GM23338 (cell line): ENCODE results near the gene CTU1. TPM values are rescaled to one million over a fixed set of nuclear protein-coding genes. Genes with fewer than 3 reads are reported as not detected.
A peak's percentile ranks its signal among the peaks of the same experiment; 100 is the strongest.

Source experiments
- ATAC-seq: fragments of 200-7000 bp; cut with Tn5 transposase; 3 replicates; pipeline ENCODE4 v1.9.1; 2020
- DNase-seq: peaks from one replicate; pipeline ENCODE4 v3.0.0-alpha.2; 2015; ENCODE audit warnings: low spot score
- H2AFZ ChIP-seq: fragments of 200-600 bp; sonication (generic); 2 replicates; pipeline ENCODE4 v1.8.0; 2016; ENCODE audit warnings: antibody characterized with exemption, mild to moderate bottlenecking, moderate library complexity
- H3F3A ChIP-seq: fragments of 200-600 bp; sonication (generic); replicated peaks from 2 replicates; pipeline ENCODE4 v1.8.0; 2017; ENCODE audit warnings: antibody characterized with exemption, mixed run types, low read depth
- H3K27ac ChIP-seq: fragments of 200-600 bp; sonication (generic); 2 replicates; pipeline ENCODE4 v1.6.1; 2016; ENCODE audit warnings: low read depth
- H3K27me3 ChIP-seq: fragments of 200-600 bp; sonication (generic); 2 replicates; pipeline ENCODE4 v1.8.0; 2016; ENCODE audit warnings: mild to moderate bottlenecking, mixed run types, moderate library complexity; ENCODE audit not compliant: insufficient read depth
- H3K36me3 ChIP-seq: fragments of 200-600 bp; sonication (generic); 2 replicates; pipeline ENCODE4 v1.8.0; 2016; ENCODE audit warnings: mild to moderate bottlenecking; ENCODE audit not compliant: insufficient read depth
- H3K4me1 ChIP-seq: fragments of 200-600 bp; sonication (generic); 2 replicates; pipeline ENCODE4 v1.8.0; 2016; ENCODE audit warnings: mild to moderate bottlenecking, moderate library complexity; ENCODE audit not compliant: insufficient read depth
- H3K4me2 ChIP-seq: fragments of 200-600 bp; sonication (generic); 2 replicates; pipeline ENCODE4 v1.7.1; 2017; ENCODE audit warnings: mixed run types
- H3K4me3 ChIP-seq: fragments of 200-600 bp; sonication (generic); 2 replicates; pipeline ENCODE4 v1.6.1; 2016; ENCODE audit warnings: mixed run types
- H3K79me2 ChIP-seq: fragments of 200-600 bp; sonication (generic); replicated peaks from 2 replicates; pipeline ENCODE4 v1.8.0; 2017; ENCODE audit warnings: mild to moderate bottlenecking; ENCODE audit not compliant: insufficient read depth
- H3K9me2 ChIP-seq: fragments of 200-600 bp; sonication (generic); 2 replicates; pipeline ENCODE4 v1.8.0; 2017; ENCODE audit not compliant: insufficient read depth
- H4K20me1 ChIP-seq: fragments of 200-600 bp; sonication (generic); replicated peaks from 2 replicates; pipeline ENCODE4 v1.8.0; 2017; ENCODE audit warnings: mild to moderate bottlenecking; ENCODE audit not compliant: insufficient read depth
- H3K27ac Mint-ChIP-seq: 2 replicates; pipeline ENCODE4 v1.8.0; 2020; ENCODE audit warnings: inconsistent platforms, mild to moderate bottlenecking, moderate library complexity, mixed read lengths
- H3K27me3 Mint-ChIP-seq: 3 replicates; pipeline ENCODE4 v1.8.0; 2022; ENCODE audit warnings: low read depth, mild to moderate bottlenecking, moderate library complexity, mixed read lengths, inconsistent platforms; ENCODE audit not compliant: insufficient read depth, poor library complexity
- H3K36me3 Mint-ChIP-seq: 3 replicates; pipeline ENCODE4 v1.8.0; 2021; ENCODE audit warnings: low read depth, mild to moderate bottlenecking, inconsistent platforms, moderate library complexity, mixed read lengths
- H3K4me1 Mint-ChIP-seq: 3 replicates; pipeline ENCODE4 v1.8.0; 2020; ENCODE audit warnings: mild to moderate bottlenecking, inconsistent platforms, mixed read lengths
- H3K4me3 Mint-ChIP-seq: 3 replicates; pipeline ENCODE4 v1.8.0; 2021; ENCODE audit warnings: moderate library complexity, mild to moderate bottlenecking, inconsistent platforms, mixed read lengths
- H3K9me3 Mint-ChIP-seq: 3 replicates; pipeline ENCODE4 v1.8.0; 2020; ENCODE audit warnings: moderate library complexity, mild to moderate bottlenecking, inconsistent platforms, mixed read lengths
- JUNB ChIP-seq: IDR thresholded peaks from one replicate; pipeline ENCODE4 v1.6.1; 2016; ENCODE audit warnings: antibody characterized with exemption; ENCODE audit not compliant: unreplicated experiment
- POLR2AphosphoS5 ChIP-seq: IDR thresholded peaks from 2 replicates; pipeline ENCODE4 v1.6.1; 2016; ENCODE audit warnings: antibody characterized with exemption, low read depth
- polyA plus RNA-seq: library from polyadenylated mRNA; unstranded; fragments of >200 nt; fragmentation: Nextera tagmentation; extraction: Ambion mirVana; gene quantifications from 2 replicates; pipeline ENCODE4 v1.2.1, GENCODE V29; 2016
- total RNA-seq: library from RNA; depleted of rRNA; stranded (reverse); fragments of >200 nt; shearing (Covaris generic); gene quantifications from 2 replicates; pipeline ENCODE4 v1.2.3, GENCODE V29; 2014
- TF ChIP-seq, protein P1 (sequence below): fragments of 250-450 bp; sonication (Bioruptor Pico); IDR thresholded peaks from 2 replicates; pipeline ENCODE4 v1.5.0; 2020; ENCODE audit warnings: mild to moderate bottlenecking, moderate library complexity
- TF ChIP-seq, protein P2 (sequence below), 2 experiments: fragments of 200-600 bp in 1 of 2; sonication (generic) in 1 of 2; conservative IDR thresholded peaks; 2 replicates each; pipeline versions ENCODE4 v1.5.1 to v1.6.1; 2016 to 2017; ENCODE audit warnings: antibody characterized with exemption in 2 of 2, low read depth in 2 of 2, mild to moderate bottlenecking in 2 of 2, moderate library complexity in 1 of 2

The CTU1 gene
- total and polyA plus RNA-seq, 2 experiments from 2014 or later, result 3.7 to 18.8 TPM

DNA sequence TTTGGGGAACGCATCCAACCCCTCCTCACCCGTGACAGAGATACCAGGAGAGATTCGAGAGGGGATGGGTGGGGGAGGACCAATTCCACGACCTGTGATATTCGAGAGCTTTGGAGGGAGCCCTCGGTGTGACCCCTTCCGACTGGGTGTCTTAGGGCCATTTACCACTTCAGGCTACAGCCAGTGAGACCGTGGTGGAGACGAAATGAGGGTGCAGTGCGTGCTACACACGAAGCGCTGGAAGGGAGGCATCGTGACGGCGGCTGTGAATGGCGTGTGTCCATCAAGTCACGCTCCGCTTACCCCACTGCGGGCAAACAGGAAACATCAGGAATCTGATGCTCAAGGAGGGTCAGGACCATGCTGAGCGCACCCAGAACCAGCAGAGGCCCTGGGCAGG, 10.4 kb downstream of the CTU1 start (continued):
- TF ChIP-seq, protein P1, sequence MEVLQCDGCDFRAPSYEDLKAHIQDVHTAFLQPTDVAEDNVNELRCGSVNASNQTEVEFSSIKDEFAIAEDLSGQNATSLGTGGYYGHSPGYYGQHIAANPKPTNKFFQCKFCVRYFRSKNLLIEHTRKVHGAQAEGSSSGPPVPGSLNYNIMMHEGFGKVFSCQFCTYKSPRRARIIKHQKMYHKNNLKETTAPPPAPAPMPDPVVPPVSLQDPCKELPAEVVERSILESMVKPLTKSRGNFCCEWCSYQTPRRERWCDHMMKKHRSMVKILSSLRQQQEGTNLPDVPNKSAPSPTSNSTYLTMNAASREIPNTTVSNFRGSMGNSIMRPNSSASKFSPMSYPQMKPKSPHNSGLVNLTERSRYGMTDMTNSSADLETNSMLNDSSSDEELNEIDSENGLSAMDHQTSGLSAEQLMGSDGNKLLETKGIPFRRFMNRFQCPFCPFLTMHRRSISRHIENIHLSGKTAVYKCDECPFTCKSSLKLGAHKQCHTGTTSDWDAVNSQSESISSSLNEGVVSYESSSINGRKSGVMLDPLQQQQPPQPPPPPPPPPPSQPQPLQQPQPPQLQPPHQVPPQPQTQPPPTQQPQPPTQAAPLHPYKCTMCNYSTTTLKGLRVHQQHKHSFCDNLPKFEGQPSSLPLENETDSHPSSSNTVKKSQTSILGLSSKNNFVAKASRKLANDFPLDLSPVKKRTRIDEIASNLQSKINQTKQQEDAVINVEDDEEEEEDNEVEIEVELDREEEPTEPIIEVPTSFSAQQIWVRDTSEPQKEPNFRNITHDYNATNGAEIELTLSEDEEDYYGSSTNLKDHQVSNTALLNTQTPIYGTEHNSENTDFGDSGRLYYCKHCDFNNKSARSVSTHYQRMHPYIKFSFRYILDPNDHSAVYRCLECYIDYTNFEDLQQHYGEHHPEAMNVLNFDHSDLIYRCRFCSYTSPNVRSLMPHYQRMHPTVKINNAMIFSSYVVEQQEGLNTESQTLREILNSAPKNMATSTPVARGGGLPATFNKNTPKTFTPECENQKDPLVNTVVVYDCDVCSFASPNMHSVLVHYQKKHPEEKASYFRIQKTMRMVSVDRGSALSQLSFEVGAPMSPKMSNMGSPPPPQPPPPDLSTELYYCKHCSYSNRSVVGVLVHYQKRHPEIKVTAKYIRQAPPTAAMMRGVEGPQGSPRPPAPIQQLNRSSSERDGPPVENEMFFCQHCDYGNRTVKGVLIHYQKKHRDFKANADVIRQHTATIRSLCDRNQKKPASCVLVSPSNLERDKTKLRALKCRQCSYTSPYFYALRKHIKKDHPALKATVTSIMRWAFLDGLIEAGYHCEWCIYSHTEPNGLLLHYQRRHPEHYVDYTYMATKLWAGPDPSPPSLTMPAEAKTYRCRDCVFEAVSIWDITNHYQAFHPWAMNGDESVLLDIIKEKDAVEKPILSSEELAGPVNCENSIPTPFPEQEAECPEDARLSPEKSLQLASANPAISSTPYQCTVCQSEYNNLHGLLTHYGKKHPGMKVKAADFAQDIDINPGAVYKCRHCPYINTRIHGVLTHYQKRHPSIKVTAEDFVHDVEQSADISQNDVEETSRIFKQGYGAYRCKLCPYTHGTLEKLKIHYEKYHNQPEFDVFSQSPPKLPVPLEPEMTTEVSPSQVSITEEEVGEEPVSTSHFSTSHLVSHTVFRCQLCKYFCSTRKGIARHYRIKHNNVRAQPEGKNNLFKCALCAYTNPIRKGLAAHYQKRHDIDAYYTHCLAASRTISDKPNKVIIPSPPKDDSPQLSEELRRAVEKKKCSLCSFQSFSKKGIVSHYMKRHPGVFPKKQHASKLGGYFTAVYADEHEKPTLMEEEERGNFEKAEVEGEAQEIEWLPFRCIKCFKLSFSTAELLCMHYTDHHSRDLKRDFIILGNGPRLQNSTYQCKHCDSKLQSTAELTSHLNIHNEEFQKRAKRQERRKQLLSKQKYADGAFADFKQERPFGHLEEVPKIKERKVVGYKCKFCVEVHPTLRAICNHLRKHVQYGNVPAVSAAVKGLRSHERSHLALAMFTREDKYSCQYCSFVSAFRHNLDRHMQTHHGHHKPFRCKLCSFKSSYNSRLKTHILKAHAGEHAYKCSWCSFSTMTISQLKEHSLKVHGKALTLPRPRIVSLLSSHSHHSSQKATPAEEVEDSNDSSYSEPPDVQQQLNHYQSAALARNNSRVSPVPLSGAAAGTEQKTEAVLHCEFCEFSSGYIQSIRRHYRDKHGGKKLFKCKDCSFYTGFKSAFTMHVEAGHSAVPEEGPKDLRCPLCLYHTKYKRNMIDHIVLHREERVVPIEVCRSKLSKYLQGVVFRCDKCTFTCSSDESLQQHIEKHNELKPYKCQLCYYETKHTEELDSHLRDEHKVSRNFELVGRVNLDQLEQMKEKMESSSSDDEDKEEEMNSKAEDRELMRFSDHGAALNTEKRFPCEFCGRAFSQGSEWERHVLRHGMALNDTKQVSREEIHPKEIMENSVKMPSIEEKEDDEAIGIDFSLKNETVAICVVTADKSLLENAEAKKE, result no peak
- no peak for TF ChIP-seq JUNB

DNA sequence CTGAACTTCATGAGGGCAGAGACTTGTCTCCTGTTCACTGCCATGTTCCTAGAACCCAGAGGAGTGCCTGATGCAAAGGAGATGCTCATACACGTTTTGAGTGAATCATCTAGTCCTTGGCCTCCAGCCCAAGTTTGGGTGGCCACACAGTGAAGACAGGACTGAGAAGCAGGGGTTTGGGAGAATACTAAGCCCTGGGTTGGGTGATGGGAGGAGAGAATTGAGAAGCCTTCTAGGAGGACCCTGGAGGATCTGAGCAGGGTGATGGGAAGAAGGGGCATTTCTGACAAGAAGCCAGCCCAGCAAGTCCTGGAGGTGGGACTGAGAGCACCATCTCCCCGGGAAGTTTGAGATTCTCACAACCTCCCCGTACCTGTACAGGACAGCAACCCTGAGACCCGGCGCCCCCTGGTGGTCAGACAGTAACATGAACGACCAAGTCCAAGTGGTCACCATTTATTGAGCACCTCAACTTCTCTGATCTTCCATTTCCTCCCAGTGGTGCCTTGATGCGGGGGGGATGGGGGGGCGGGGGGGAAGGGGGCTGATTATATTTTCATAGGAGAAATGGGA, 11.0 kb downstream of the CTU1 start:
- Histone ChIP-seq H3K9me2 (no peaks in the 10 kb centered on the region), H3F3A (peaks cover 5% of the 10 kb centered on the region; the same call in 1 of the 2 replicates), H3K27ac (0 out of 2 replicates have a peak overlapping the region, but pooled peaks have one; percentile 26), H4K20me1 (no peaks in the 10 kb centered on the region), H3K27me3 (no peaks in the 10 kb centered on the region; the same call in 1 of the 2 replicates), H3K36me3 (no peaks in the 10 kb centered on the region), H3K4me2 (no peak overlapping the region), H3K4me3 (no peak overlapping the region), H3K79me2 (no peaks in the 10 kb centered on the region), H2AFZ (no peak overlapping the region), H3K4me1 (peaks cover 12% of the 10 kb centered on the region)
- peaks cover 4% of the 10 kb centered on the region; the same call in 1 of the 3 replicates for H3K9me3 Mint-ChIP-seq
- peaks cover 19% of the 10 kb centered on the region for H3K4me1 Mint-ChIP-seq
- peak; percentile 65 for ATAC-seq
- peak; percentile 83 for DNase-seq
- H3K27ac Mint-ChIP-seq, result no peak overlapping the region
- no peak overlapping the region; the same call in 2 of the 3 replicates for H3K4me3 Mint-ChIP-seq
- peaks cover 13% of the 10 kb centered on the region for H3K27me3 Mint-ChIP-seq
- peaks cover 5% of the 10 kb centered on the region; the same call in 1 of the 3 replicates for H3K36me3 Mint-ChIP-seq
- TF ChIP-seq, protein P1, result no peak
- TF ChIP-seq, protein P2, sequence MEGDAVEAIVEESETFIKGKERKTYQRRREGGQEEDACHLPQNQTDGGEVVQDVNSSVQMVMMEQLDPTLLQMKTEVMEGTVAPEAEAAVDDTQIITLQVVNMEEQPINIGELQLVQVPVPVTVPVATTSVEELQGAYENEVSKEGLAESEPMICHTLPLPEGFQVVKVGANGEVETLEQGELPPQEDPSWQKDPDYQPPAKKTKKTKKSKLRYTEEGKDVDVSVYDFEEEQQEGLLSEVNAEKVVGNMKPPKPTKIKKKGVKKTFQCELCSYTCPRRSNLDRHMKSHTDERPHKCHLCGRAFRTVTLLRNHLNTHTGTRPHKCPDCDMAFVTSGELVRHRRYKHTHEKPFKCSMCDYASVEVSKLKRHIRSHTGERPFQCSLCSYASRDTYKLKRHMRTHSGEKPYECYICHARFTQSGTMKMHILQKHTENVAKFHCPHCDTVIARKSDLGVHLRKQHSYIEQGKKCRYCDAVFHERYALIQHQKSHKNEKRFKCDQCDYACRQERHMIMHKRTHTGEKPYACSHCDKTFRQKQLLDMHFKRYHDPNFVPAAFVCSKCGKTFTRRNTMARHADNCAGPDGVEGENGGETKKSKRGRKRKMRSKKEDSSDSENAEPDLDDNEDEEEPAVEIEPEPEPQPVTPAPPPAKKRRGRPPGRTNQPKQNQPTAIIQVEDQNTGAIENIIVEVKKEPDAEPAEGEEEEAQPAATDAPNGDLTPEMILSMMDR (conservative IDR thresholded peaks at IDR 0.05; ENCODE audit: low read depth in 2 of 2), result peak; percentile 64 to 85
- no peak for TF ChIP-seq POLR2AphosphoS5
